ENCODE data around the gene SNX9.

- TF ChIP-seq CTCF (conservative IDR thresholded peaks at IDR 0.05; ENCODE audit: low read depth, low read length) (no peak), EZH2 (IDR thresholded peaks at IDR 0.05; ENCODE audit: borderline replicate concordance, low read depth, low read length, poor library complexity, severe bottlenecking) (no peak)
Observed at GRCh38 chr6:157775376-157775775, 47.7 kb upstream of the SNX9 start.
